ENCODE results near the gene RAB41.

The RAB41 gene

DNA sequence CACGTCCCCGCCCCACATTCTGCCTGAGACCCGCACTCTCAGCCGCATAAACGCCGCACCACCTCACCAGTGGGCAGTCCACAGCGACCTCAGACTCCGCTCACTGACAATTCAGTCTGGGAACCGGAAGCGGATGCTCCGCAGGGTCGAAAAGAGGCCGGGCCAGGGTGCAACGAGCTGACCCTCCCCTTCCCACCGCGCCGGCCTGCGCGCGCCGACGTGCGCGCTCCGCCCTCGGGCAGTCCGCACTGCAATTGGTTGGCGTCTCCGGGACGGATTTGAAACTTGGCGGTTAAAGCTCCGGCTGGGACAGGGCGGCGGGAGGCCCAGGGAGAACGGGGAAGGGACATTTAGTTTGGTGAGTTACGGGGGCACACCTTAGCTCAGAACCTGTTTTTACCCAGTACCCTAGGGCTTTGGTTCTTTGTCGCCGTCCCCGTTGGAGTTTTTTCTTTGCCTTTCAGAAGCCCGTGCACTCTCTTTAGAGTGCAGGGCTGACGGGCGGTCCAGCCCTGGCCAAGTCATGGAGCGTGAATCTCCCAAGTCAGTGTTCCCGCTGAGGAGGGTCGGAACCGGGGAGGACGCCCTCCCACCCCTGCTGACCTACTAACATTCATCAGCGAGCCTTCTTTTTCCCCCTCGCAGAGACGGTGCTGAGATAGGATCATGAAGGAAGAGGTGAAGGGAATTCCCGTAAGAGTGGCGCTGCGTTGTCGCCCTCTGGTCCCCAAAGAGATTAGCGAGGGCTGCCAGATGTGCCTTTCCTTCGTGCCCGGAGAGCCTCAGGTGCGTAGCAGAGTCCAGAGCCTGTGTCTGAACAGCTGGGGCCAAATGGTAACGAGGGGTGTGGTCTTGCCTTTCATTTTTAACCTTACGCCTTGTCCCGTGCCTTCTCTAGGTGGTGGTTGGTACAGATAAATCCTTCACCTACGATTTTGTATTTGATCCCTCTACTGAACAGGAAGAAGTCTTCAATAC lies 8.1 kb downstream of the RAB41 start, which contains the start of the genes KIF4A and PDZD11:
KIF4A (plus strand) TSS at position 312 of the 978 bp plus-strand sequence; CDS start at position 667, 355 bp downstream.
PDZD11 (minus strand) TSS at position 135 of the 978 bp plus-strand sequence. CDS start 586 bp downstream, outside the sequence.
- TF ChIP-seq, protein P1, sequence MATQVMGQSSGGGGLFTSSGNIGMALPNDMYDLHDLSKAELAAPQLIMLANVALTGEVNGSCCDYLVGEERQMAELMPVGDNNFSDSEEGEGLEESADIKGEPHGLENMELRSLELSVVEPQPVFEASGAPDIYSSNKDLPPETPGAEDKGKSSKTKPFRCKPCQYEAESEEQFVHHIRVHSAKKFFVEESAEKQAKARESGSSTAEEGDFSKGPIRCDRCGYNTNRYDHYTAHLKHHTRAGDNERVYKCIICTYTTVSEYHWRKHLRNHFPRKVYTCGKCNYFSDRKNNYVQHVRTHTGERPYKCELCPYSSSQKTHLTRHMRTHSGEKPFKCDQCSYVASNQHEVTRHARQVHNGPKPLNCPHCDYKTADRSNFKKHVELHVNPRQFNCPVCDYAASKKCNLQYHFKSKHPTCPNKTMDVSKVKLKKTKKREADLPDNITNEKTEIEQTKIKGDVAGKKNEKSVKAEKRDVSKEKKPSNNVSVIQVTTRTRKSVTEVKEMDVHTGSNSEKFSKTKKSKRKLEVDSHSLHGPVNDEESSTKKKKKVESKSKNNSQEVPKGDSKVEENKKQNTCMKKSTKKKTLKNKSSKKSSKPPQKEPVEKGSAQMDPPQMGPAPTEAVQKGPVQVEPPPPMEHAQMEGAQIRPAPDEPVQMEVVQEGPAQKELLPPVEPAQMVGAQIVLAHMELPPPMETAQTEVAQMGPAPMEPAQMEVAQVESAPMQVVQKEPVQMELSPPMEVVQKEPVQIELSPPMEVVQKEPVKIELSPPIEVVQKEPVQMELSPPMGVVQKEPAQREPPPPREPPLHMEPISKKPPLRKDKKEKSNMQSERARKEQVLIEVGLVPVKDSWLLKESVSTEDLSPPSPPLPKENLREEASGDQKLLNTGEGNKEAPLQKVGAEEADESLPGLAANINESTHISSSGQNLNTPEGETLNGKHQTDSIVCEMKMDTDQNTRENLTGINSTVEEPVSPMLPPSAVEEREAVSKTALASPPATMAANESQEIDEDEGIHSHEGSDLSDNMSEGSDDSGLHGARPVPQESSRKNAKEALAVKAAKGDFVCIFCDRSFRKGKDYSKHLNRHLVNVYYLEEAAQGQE (IDR thresholded peaks at IDR 0.05; ENCODE audit: insufficient read depth in 1 of 2, low read depth in 2 of 2, low read length in 2 of 2), result no peak
- peak; percentile 43 for TF ChIP-seq FOXP2 (optimal IDR thresholded peaks at IDR 0.05; ENCODE audit: borderline replicate concordance, extremely low read depth, extremely low read length, insufficient read depth)
- TF ChIP-seq SIN3A (IDR thresholded peaks at IDR 0.05; ENCODE audit: borderline replicate concordance, insufficient read depth, low read length), result 0 out of 2 replicates have a peak, but pooled peaks have one; percentile 76
- TF ChIP-seq POLR2AphosphoS5 (IDR thresholded peaks at IDR 0.05; ENCODE audit: low read depth, low read length), result peak; percentile 79
- TF ChIP-seq TAF1 (IDR thresholded peaks at IDR 0.05; ENCODE audit: borderline replicate concordance, insufficient read depth, low read length), result peak; percentile 60; the same call in 1 of the 2 replicates

DNA sequence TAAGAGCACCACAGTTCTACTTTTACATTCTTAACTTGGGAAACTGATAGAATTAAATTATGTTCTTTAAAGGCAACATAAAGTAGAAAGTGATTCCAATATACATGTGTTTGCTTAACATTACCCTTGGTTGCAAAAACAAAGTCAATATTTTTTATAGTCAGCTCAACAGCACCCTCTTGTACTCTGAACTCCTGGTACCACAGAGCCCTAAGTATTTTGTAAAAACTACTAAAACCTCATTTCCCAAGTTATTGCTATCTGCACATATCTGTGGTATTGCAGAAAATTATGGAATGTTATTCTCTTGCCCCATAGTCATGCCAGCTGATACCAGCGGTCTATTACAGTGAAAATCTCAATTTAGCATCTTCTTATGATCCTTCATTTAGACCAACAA lies 10.8 kb downstream of the RAB41 start:
- TF ChIP-seq POLR2AphosphoS5 (IDR thresholded peaks at IDR 0.05; ENCODE audit: low read depth, low read length), result no peak
- TF ChIP-seq SIN3A (IDR thresholded peaks at IDR 0.05; ENCODE audit: borderline replicate concordance, insufficient read depth, low read length), result no peak
- no peak for TF ChIP-seq FOXP2 (optimal IDR thresholded peaks at IDR 0.05; ENCODE audit: borderline replicate concordance, extremely low read depth, extremely low read length, insufficient read depth)

DNA sequence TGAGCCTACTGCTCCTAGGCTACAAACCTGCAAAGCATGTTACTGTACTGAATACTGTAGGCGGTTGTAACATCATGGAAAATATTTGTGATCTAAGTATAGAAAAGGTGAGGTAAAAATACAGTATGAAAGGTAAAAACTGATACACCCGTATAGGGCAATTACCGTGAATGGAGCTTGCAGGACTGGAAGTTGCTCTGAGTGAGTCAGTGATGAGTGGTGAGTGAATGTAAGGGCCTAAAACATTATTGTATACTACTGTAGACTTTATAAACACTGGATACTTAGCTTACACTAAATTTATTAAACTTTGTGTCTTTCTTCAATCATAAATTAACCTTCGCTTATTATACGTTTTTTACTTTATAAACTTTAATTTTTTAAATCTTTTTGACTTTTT lies 11.6 kb downstream of the RAB41 start:
- no peak for TF ChIP-seq SIN3A (IDR thresholded peaks at IDR 0.05; ENCODE audit: borderline replicate concordance, insufficient read depth, low read length)
- TF ChIP-seq, protein P1 (IDR thresholded peaks at IDR 0.05; ENCODE audit: insufficient read depth in 1 of 2, low read depth in 2 of 2, low read length in 2 of 2), result no peak
- no peak for TF ChIP-seq POLR2AphosphoS5 (IDR thresholded peaks at IDR 0.05; ENCODE audit: low read depth, low read length)
- no peak for TF ChIP-seq TAF1 (IDR thresholded peaks at IDR 0.05; ENCODE audit: borderline replicate concordance, insufficient read depth, low read length)
- no peak for TF ChIP-seq FOXP2 (optimal IDR thresholded peaks at IDR 0.05; ENCODE audit: borderline replicate concordance, extremely low read depth, extremely low read length, insufficient read depth)

DNA sequence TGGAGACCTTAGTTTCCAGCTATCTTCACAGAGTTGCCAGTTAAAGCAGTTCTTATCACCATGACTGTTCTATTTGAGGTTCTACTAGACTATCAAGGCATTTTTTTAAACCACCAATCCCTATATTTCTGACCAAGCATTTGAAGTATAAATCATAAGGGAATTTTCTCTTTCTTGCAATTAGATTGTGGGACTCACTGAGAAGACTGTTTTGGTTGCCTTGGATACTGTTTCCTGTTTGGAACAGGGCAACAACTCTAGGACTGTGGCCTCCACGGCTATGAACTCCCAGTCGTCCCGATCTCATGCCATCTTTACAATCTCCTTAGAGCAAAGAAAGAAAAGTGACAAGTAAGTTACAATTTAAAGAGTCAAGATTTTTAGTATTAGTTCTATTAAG lies 19.7 kb downstream of the RAB41 start:
- TF ChIP-seq POLR2AphosphoS5 (IDR thresholded peaks at IDR 0.05; ENCODE audit: low read depth, low read length), result no peak
- TF ChIP-seq FOXP2 (optimal IDR thresholded peaks at IDR 0.05; ENCODE audit: borderline replicate concordance, extremely low read depth, extremely low read length, insufficient read depth), result no peak
- TF ChIP-seq TAF1 (IDR thresholded peaks at IDR 0.05; ENCODE audit: borderline replicate concordance, insufficient read depth, low read length), result no peak
- TF ChIP-seq, protein P1 (IDR thresholded peaks at IDR 0.05; ENCODE audit: insufficient read depth in 1 of 2, low read depth in 2 of 2, low read length in 2 of 2), result no peak
- no peak for TF ChIP-seq SIN3A (IDR thresholded peaks at IDR 0.05; ENCODE audit: borderline replicate concordance, insufficient read depth, low read length)

DNA sequence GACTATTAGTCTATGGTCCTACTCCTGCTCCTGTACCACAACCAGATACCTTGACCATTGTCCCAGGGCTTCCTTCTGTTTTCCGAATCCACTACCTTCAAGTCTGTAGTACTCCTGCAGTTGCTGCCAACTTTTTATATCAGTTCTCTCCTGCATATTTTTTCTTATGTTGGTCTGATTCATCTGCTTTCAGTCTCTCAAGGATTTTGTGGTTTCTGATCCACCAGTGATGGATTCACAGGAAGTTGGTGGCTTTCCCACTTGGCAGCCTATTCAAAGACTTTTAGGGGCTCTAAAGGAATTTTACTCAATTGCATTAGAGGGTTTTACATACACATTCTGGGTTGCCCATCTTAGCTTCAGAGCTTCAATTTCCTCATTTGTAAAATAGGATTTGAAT lies 31.5 kb downstream of the RAB41 start:
- TF ChIP-seq POLR2AphosphoS5 (IDR thresholded peaks at IDR 0.05; ENCODE audit: low read depth, low read length) (no peak), FOXP2 (optimal IDR thresholded peaks at IDR 0.05; ENCODE audit: borderline replicate concordance, extremely low read depth, extremely low read length, insufficient read depth) (no peak), TAF1 (IDR thresholded peaks at IDR 0.05; ENCODE audit: borderline replicate concordance, insufficient read depth, low read length) (no peak), SIN3A (IDR thresholded peaks at IDR 0.05; ENCODE audit: borderline replicate concordance, insufficient read depth, low read length) (no peak)
- TF ChIP-seq, protein P1 (IDR thresholded peaks at IDR 0.05; ENCODE audit: insufficient read depth in 1 of 2, low read depth in 2 of 2, low read length in 2 of 2), result no peak
